Measurements from ENCODE around the gene ALG9. TPM values are rescaled to one million over a fixed set of nuclear protein-coding genes. Genes with fewer than 3 reads are reported as not detected.
A peak's percentile ranks its signal among the peaks of the same experiment; 100 is the strongest.

The ALG9 gene
- total and polyA plus RNA-seq, 2 donors (not counting 3 experiments of a cell fraction or from before 2014, with no cell fraction given): 29.1 to 29.4 TPM

DNA sequence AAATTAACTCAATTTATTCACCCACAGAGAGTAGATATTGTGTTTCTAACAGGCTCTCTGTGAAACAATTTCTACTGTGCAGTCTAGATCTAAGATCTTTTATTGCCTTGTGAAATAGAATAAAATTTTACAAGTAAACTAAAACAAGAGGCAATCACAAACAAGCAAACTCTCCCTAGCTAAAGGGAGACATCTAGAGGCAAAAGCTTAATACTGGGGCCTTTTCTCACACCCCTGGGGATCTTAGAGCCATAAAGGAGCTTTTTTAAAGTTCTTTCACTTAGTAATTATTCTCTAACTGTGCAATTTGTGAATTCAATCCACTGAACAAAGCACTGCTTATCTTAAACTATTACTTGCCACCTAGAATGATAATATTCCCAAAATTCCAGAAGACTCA is 19.7 kb downstream of the ALG9 start:
- dilution Hi-C loops (cut with MboI; ENCODE audit: extremely low pct_ligation_motif_present, low sequenced_read_pairs): no loop called here
- CTCF ChIA-PET: interaction anchor here (0.6 to 2.1 kb wide), 19 partner anchors 10 to 569 kb away, joined by 3 to 12 read pairs (median 4); partner anchors contain the start of gene ALG9
- DNase-seq (ENCODE audit: low read depth, low spot score): peak; percentile 18
- Histone ChIP-seq H4K20me1 (replicated peaks; ENCODE audit: control insufficient read depth, extremely low read depth, insufficient read depth, low read length) (no peaks in the 10 kb centered on the region), H3K4me2 (ENCODE audit: insufficient read depth, low read length) (no peak overlapping the region), H3K4me3 (replicated peaks in 1 of 3; ENCODE audit: insufficient read depth in 1 of 3, low read depth in 1 of 3, low read length in 3 of 3) (no peak overlapping the region), H3K9ac (replicated peaks; ENCODE audit: extremely low read depth, insufficient read depth, low read length) (no peak overlapping the region), H3K9me3 (replicated peaks; ENCODE audit: control insufficient read depth, insufficient read depth, low read length) (no peaks in the 10 kb centered on the region), H2AFZ (ENCODE audit: low read depth, low read length) (no peak overlapping the region), H3K4me1 (ENCODE audit: control insufficient read depth, extremely low read depth, insufficient read depth, low read length) (peaks cover 2% of the 10 kb centered on the region), H3K27ac (ENCODE audit: insufficient read depth, low read depth, low read length) (no peak overlapping the region), H3K36me3 (ENCODE audit: control insufficient read depth in 2 of 2, extremely low read depth in 1 of 2, insufficient read depth in 2 of 2, low read length in 2 of 2) (peaks cover 0 to 5% of the 10 kb centered on the region in 2 experiments), H3K9me1 (replicated peaks; ENCODE audit: control insufficient read depth, extremely low read depth, insufficient read depth, low read length) (no peaks in the 10 kb centered on the region), H3K79me2 (ENCODE audit: control insufficient read depth, insufficient read depth, low read length) (no peaks in the 10 kb centered on the region), H3K27me3 (ENCODE audit: control insufficient read depth in 2 of 2, insufficient read depth in 2 of 2, low read length in 2 of 2) (no peaks in the 10 kb centered on the region)
- TF ChIP-seq, protein P1, sequence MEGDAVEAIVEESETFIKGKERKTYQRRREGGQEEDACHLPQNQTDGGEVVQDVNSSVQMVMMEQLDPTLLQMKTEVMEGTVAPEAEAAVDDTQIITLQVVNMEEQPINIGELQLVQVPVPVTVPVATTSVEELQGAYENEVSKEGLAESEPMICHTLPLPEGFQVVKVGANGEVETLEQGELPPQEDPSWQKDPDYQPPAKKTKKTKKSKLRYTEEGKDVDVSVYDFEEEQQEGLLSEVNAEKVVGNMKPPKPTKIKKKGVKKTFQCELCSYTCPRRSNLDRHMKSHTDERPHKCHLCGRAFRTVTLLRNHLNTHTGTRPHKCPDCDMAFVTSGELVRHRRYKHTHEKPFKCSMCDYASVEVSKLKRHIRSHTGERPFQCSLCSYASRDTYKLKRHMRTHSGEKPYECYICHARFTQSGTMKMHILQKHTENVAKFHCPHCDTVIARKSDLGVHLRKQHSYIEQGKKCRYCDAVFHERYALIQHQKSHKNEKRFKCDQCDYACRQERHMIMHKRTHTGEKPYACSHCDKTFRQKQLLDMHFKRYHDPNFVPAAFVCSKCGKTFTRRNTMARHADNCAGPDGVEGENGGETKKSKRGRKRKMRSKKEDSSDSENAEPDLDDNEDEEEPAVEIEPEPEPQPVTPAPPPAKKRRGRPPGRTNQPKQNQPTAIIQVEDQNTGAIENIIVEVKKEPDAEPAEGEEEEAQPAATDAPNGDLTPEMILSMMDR (IDR thresholded peaks at IDR 0.05; ENCODE audit: extremely low read depth in 1 of 2, insufficient read depth in 1 of 2, low read depth in 1 of 2, low read length in 2 of 2): peak in 1 of 2 donors; percentile 23
- TF ChIP-seq FOS (IDR thresholded peaks at IDR 0.05; ENCODE audit: borderline replicate concordance, insufficient read depth, low read length): no peak
- BruUV-seq (replicated peaks): no TSS peak
- intact Hi-C loops (cut with micrococcal nuclease): no loop called here
- no peak for FAIRE-seq
- POLR2A ChIA-PET: no interaction called here

DNA sequence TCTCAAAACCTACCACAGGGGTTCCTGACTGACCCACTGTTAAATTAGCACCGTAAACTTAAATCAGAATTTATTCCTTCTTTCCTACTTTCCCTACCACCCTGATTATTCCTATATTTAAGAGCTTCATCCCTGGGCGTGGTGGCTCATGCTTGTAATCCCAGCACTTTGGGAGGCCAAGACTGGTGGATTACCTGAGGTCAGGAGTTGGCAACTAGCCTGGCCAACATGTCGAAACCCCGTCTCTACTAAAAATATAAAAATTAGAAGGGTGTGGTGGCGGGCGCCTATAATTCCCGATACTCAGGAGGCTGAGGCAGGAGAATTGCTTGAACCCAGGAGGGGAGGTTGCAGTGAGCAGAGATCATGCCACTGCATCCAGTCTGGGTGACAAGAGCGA is 20.3 kb downstream of the ALG9 start:
- Histone ChIP-seq H3K4me1 (ENCODE audit: control insufficient read depth, extremely low read depth, insufficient read depth, low read length) (peaks cover 7% of the 10 kb centered on the region), H3K4me3 (replicated peaks in 1 of 3; ENCODE audit: insufficient read depth in 1 of 3, low read depth in 1 of 3, low read length in 3 of 3) (no peak overlapping the region), H3K9me1 (replicated peaks; ENCODE audit: control insufficient read depth, extremely low read depth, insufficient read depth, low read length) (no peaks in the 10 kb centered on the region), H3K27ac (ENCODE audit: insufficient read depth, low read depth, low read length) (no peak overlapping the region), H4K20me1 (replicated peaks; ENCODE audit: control insufficient read depth, extremely low read depth, insufficient read depth, low read length) (no peaks in the 10 kb centered on the region), H3K9me3 (replicated peaks; ENCODE audit: control insufficient read depth, insufficient read depth, low read length) (no peaks in the 10 kb centered on the region), H3K9ac (replicated peaks; ENCODE audit: extremely low read depth, insufficient read depth, low read length) (no peak overlapping the region), H3K79me2 (ENCODE audit: control insufficient read depth, insufficient read depth, low read length) (no peaks in the 10 kb centered on the region), H3K27me3 (ENCODE audit: control insufficient read depth in 2 of 2, insufficient read depth in 2 of 2, low read length in 2 of 2) (no peaks in the 10 kb centered on the region), H3K36me3 (ENCODE audit: control insufficient read depth in 2 of 2, extremely low read depth in 1 of 2, insufficient read depth in 2 of 2, low read length in 2 of 2) (peaks cover 0 to 5% of the 10 kb centered on the region in 2 experiments), H3K4me2 (ENCODE audit: insufficient read depth, low read length) (no peak overlapping the region), H2AFZ (ENCODE audit: low read depth, low read length) (no peak overlapping the region)
- BruUV-seq (replicated peaks): no TSS peak
- peak; percentile 26 for FAIRE-seq
- ChIA-PET POLR2A (no interaction called here), CTCF (interaction anchor here (1.0 to 2.1 kb wide), 15 partner anchors 9 to 568 kb away, joined by 3 to 12 read pairs (median 5); partner anchors contain the start of gene ALG9)
- dilution Hi-C loops (cut with MboI; ENCODE audit: extremely low pct_ligation_motif_present, low sequenced_read_pairs) (no loop called here), intact Hi-C loops (cut with micrococcal nuclease) (no loop called here)
- TF ChIP-seq MYC (IDR thresholded peaks at IDR 0.05; ENCODE audit: low read depth, low read length): no peak
- no peak for DNase-seq (ENCODE audit: low read depth, low spot score)

Measured in endothelial cell of umbilical vein (primary cell).